OCI-LY1 (cell line): ENCODE data around the gene NOTCH2.
"Not testable (repeated sequence)": the region's sequence is repeated elsewhere in the genome, so short reads cannot be mapped to it uniquely, and the experiment has no call there.

Experiments
- H2AFZ ChIP-seq: fragments of 200-600 bp; sonication (generic), shearing (Covaris generic); 2 replicates; pipeline ENCODE4 v1.6.0; 2014; ENCODE audit warnings: antibody characterized with exemption, mild to moderate bottlenecking, low read length
- H3F3A ChIP-seq: fragments of 200-600 bp; sonication (generic), shearing (Covaris generic); 2 replicates; pipeline ENCODE4 v1.6.0; 2014; ENCODE audit warnings: mild to moderate bottlenecking, antibody characterized with exemption, low read length, moderate library complexity; ENCODE audit not compliant: insufficient read depth
- H3K27ac ChIP-seq: fragments of 200-600 bp; sonication (generic); 2 replicates; pipeline ENCODE4 v1.5.1; 2014; ENCODE audit warnings: low read length, mixed run types, mild to moderate bottlenecking, low read depth; ENCODE audit not compliant: poor library complexity, severe bottlenecking
- H3K27me3 ChIP-seq: fragments of 200-600 bp; sonication (generic); 2 replicates; pipeline ENCODE4 v1.6.0; 2014; ENCODE audit warnings: antibody characterized with exemption, mild to moderate bottlenecking, low read length, moderate library complexity; ENCODE audit not compliant: insufficient read depth
- H3K36me3 ChIP-seq: fragments of 200-600 bp; sonication (generic); 2 replicates; pipeline ENCODE4 v1.6.1; 2014; ENCODE audit warnings: mild to moderate bottlenecking, antibody characterized with exemption, low read length, moderate library complexity, mixed read lengths; ENCODE audit not compliant: insufficient read depth
- H3K4me1 ChIP-seq: fragments of 200-600 bp; sonication (generic); 2 replicates; pipeline ENCODE4 v1.5.1; 2014; ENCODE audit warnings: mild to moderate bottlenecking, low read length, moderate library complexity; ENCODE audit not compliant: insufficient read depth, severe bottlenecking
- H3K4me2 ChIP-seq: fragments of 200-600 bp; sonication (generic), shearing (Covaris generic); 2 replicates; pipeline ENCODE4 v1.6.1; 2014; ENCODE audit warnings: low read length
- H3K4me3 ChIP-seq: fragments of 200-600 bp; sonication (generic); 2 replicates; pipeline ENCODE4 v1.5.1; 2014; ENCODE audit warnings: low read length, low read depth, mild to moderate bottlenecking, mixed read lengths; ENCODE audit not compliant: poor library complexity, severe bottlenecking
- H3K79me2 ChIP-seq: fragments of 200-600 bp; shearing (Covaris generic); 2 replicates; pipeline ENCODE4 v1.6.1; 2016; ENCODE audit warnings: mixed run types, low read length, mixed read lengths; ENCODE audit not compliant: insufficient read depth
- H3K9ac ChIP-seq: fragments of 200-600 bp; sonication (generic), shearing (Covaris generic); 2 replicates; pipeline ENCODE4 v1.6.1; 2014; ENCODE audit warnings: mild to moderate bottlenecking, low read length, mixed read lengths
- H3K9me2 ChIP-seq: fragments of 200-600 bp; sonication (generic), shearing (Covaris generic); 2 replicates; pipeline ENCODE4 v1.6.1; 2014; ENCODE audit warnings: low read depth, mild to moderate bottlenecking, low read length, mixed read lengths
- H3K9me3 ChIP-seq: fragments of 200-600 bp; shearing (Covaris generic); 2 replicates; pipeline ENCODE4 v1.6.1; 2014; ENCODE audit warnings: low read length, mixed read lengths
- H4K20me1 ChIP-seq: fragments of 200-600 bp; sonication (generic), shearing (Covaris generic); 2 replicates; pipeline ENCODE4 v1.6.0; 2016; ENCODE audit warnings: mild to moderate bottlenecking, low read length; ENCODE audit not compliant: insufficient read depth

NOTCH2 gene

GRCh38 chr1:120069067-120069919 is at the start of gene NOTCH2:
NOTCH2 (minus strand) TSS chr1:120069662; CDS start chr1:120069406, 256 bp downstream.
- H3K4me2 ChIP-seq = peak within 1 kb of the TSS; percentile 53
- not testable (repeated sequence) for H3K27ac ChIP-seq, H3K9me2 ChIP-seq

GRCh38 chr1:120117371-120118177 is 48.1 kb upstream of the NOTCH2 start:
- H3K4me2 ChIP-seq = peak overlapping the region; percentile 11; the same call in 1 of the 2 replicates
- H3K9me2 ChIP-seq, H3K9ac ChIP-seq: not testable (repeated sequence)

More at GRCh38 chr1:120069067-120069919, at the start of gene NOTCH2:
- peak within 1 kb of the TSS; percentile 62; the same call in 1 of the 2 replicates for H3K9ac ChIP-seq
- peak within 1 kb of the TSS; percentile 62 for H3K4me3 ChIP-seq
- H3K79me2 ChIP-seq, H4K20me1 ChIP-seq, H3F3A ChIP-seq, H3K36me3 ChIP-seq, H3K9me3 ChIP-seq, H3K4me1 ChIP-seq, H3K27me3 ChIP-seq, H2AFZ ChIP-seq: not testable (repeated sequence)

DNA sequence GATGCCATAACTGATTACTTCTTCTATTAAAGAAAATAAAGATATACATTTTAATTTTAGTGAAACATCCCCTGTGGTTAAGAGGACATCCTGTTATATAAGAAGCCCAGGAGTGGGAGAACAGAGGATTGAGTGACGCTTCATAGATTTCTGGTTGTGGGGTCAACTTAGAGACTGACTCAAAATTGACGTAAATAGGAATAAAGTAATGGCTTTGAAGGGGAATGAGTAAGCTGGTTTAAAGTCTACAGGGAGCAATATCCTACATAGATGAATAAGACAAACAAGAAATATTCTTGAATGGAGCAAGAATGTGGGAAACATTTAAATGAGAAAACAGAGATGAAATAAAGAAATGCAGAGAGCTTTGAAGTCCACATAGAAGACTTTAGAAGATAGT is 46.6 kb upstream of the NOTCH2 start:
- H3K27ac ChIP-seq, H4K20me1 ChIP-seq, H3K4me3 ChIP-seq, H3K9ac ChIP-seq, H2AFZ ChIP-seq, H3K4me2 ChIP-seq, H3K79me2 ChIP-seq, H3F3A ChIP-seq, H3K36me3 ChIP-seq, H3K27me3 ChIP-seq, H3K9me2 ChIP-seq, H3K9me3 ChIP-seq: not testable (repeated sequence)
- peaks cover 34% of the 10 kb centered on the region for H3K4me1 ChIP-seq

More at GRCh38 chr1:120117371-120118177, 48.1 kb upstream of the NOTCH2 start:
- H3F3A ChIP-seq, H2AFZ ChIP-seq, H3K9me3 ChIP-seq, H4K20me1 ChIP-seq, H3K4me3 ChIP-seq, H3K27me3 ChIP-seq, H3K79me2 ChIP-seq, H3K36me3 ChIP-seq: not testable (repeated sequence)
- H3K27ac ChIP-seq = peak overlapping the region; percentile 76
- peaks cover 40% of the 10 kb centered on the region for H3K4me1 ChIP-seq

GRCh38 chr1:120113134-120113533 is 43.7 kb upstream of the NOTCH2 start:
- Histone ChIP-seq H3K27ac (peak overlapping the region; percentile 12), H3K4me1 (peaks cover 43% of the 10 kb centered on the region)
- H3K4me2 ChIP-seq, H3K9ac ChIP-seq, H3K36me3 ChIP-seq, H3K9me3 ChIP-seq, H3K27me3 ChIP-seq, H3F3A ChIP-seq, H3K9me2 ChIP-seq, H2AFZ ChIP-seq, H3K4me3 ChIP-seq, H3K79me2 ChIP-seq, H4K20me1 ChIP-seq: not testable (repeated sequence)

DNA sequence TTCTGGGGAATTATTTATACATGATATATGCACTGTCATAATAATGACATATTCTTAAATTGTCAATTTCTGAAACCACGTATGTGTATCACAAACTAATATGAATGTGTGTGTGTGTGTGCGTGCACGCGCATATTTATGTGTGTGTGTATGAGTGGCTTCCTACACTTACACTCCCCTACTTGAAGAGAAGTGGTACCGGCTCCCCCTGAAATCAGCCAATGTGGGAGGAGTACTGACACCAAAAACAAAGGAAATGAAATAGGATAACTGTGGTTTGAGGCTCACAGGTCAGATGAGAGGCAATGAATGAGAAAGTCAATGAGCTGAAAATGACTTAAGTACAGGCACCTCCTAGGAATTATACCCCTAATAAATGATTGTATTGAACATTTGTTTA is 42.8 kb upstream of the NOTCH2 start:
- H4K20me1 ChIP-seq, H3K79me2 ChIP-seq, H3K4me2 ChIP-seq, H2AFZ ChIP-seq, H3K27me3 ChIP-seq, H3F3A ChIP-seq, H3K4me3 ChIP-seq, H3K9ac ChIP-seq, H3K9me3 ChIP-seq, H3K27ac ChIP-seq, H3K9me2 ChIP-seq, H3K36me3 ChIP-seq: not testable (repeated sequence)
- peaks cover 39% of the 10 kb centered on the region for H3K4me1 ChIP-seq

- not testable (repeated sequence) for H3K27me3 ChIP-seq, H3K79me2 ChIP-seq, H3K4me3 ChIP-seq, H3K9me2 ChIP-seq, H4K20me1 ChIP-seq, H2AFZ ChIP-seq, H3K9me3 ChIP-seq, H3K4me2 ChIP-seq, H3K9ac ChIP-seq, H3K36me3 ChIP-seq, H3F3A ChIP-seq, H3K27ac ChIP-seq
- H3K4me1 ChIP-seq = peaks cover 35% of the 10 kb centered on the region
These were observed 42.3 kb upstream of the NOTCH2 start for GRCh38 chr1:120111771-120112170.

GRCh38 chr1:120111008-120111407 is 41.5 kb upstream of the NOTCH2 start:
- not testable (repeated sequence) for H3K4me2 ChIP-seq, H3K9ac ChIP-seq, H3F3A ChIP-seq, H3K79me2 ChIP-seq, H3K27me3 ChIP-seq, H2AFZ ChIP-seq, H3K9me3 ChIP-seq, H3K36me3 ChIP-seq, H4K20me1 ChIP-seq, H3K9me2 ChIP-seq
- Histone ChIP-seq H3K4me3 (peak overlapping the region; percentile 50), H3K27ac (peak overlapping the region; percentile 56), H3K4me1 (peaks cover 34% of the 10 kb centered on the region)
